HG03039 (cell line): ENCODE results near the gene NOCT.
"Not testable (repeated sequence)": the region's sequence is repeated elsewhere in the genome, so short reads cannot be mapped to it uniquely, and the experiment has no call there.

Source experiments
- ATAC-seq: cut with Tn5 transposase; IDR thresholded peaks from one replicate; pipeline ENCODE4 v1.9.1; 2021; ENCODE audit warnings: mild to moderate bottlenecking, moderate library complexity; ENCODE audit not compliant: unreplicated experiment

The NOCT gene

DNA sequence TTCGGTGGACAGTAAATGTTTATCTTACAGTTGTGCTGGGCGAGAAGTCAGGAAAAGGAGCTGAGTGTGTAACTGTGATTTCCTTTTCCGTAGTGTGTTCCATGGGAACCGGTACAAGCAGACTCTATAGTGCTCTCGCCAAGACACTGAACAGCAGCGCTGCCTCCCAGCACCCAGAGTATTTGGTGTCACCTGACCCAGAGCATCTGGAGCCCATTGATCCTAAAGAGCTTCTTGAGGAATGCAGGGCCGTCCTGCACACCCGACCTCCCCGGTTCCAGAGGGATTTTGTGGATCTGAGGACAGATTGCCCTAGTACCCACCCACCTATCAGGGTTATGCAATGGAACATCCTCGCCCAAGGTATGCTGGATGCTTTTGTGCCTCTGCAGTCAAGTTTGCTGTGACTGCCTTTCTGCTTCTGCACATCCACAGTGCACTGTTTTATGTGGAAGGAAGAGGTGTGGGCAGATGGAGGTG, 27.4 kb downstream of the NOCT start:
- no peak for ATAC-seq

DNA sequence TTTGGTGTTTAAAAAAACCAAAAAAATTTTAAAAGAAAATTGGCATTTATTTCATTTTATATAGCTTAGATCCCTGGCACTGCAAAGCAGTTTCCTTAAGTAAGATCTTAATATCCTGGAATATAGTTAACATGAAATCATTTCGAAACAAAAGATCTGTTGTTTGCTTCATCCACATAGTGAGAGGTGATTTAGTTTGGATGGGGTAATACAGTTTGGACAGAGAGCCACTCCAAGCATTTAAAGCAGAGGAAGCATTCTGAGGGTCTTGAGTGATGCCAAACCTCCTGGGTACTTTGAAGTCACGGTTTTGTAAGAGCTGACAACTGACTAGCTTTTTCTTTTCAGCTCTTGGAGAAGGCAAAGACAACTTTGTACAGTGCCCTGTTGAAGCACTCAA, 28.7 kb downstream of the NOCT start:
- ATAC-seq: no peak

DNA sequence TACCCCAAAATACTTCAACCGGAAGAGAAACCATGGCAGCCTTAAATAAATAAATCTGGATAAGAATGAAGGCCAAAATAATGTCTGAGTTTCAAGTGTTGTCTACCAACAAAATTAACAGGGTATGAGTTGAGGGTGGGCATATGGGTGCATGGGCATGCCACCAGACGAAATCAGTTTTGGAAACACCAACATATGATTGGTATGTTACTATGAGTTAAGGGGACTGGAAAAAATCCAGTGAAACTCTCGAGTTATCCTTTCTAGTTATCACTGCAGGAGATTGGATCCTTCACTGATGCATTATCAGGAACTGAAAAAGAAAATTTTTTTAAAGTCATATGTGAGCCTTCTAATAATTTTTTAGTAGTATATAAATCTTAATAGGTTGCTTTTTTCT, 32.4 kb downstream of the NOCT start:
- no peak for ATAC-seq

DNA sequence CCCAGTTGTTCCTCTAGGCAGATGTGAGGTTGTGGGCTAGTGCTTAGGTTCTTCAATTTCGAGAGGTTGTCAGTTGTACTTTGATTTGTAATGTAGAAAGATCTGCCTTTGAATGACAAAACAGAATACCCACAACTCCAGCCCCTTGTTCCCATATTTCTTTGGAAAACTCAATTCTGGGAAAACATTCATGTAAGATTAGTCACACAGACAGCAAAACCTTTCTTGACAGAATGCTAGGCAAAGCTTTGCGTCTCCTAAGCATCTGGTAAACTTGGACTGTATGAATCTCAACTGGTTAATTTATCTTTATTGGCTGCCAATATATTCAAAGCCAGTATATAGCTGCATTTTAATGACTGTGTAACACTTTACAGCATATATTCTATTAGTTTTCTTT, 34.9 kb downstream of the NOCT start:
- ATAC-seq: no peak

DNA sequence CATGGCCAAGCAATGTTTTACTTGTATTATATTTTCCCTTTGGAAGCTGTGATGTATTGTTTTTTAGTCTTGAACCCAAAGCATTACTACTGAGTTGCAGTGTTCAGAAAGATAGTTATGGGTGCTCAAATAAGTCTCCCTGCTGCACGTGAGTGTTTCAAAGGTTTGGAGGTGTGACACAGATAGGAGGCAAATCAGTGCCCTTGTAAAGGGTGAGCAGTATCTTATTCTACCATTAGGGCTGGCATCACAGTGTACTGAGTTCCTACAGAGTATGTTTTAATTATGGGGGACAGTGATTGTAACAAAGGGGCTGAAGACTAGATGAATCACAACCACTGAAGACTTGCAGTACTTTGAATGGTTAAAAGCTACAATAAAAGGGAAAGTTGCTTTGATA, 38.3 kb downstream of the NOCT start:
- ATAC-seq: no peak

DNA sequence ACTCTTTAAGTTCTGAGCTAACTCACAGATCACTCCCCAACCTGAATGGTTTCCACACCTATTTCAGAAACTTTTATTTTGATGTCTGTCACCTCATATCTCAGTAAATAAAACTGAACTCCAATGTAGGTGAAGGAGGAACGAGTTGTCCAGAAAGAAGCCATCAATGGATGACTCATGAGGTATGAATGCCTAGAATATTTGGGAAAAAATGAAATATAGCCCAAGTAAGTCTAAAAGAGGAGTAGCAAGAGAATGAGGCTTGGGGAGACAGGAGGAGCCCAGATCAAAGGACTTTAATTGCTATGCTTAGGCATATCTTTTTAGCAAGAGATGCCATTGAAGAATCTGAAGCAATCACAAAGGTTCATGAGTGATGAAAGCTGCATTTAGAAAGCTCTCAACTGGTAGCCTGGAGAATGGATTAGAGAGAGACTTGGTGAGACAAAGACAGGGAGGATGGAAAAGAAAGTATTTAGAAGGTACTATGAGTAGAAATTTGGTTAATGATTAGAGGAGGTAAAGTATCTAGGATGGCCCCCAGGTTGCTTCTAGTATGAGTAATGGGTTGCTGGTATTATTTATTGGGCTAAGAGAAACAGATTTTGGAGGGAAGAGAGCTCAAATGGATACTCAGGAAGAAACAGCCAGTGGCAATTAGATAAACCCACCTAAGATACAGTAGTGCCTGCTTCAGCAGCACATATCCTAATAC, 39.4 kb downstream of the NOCT start:
- ATAC-seq: no peak

DNA sequence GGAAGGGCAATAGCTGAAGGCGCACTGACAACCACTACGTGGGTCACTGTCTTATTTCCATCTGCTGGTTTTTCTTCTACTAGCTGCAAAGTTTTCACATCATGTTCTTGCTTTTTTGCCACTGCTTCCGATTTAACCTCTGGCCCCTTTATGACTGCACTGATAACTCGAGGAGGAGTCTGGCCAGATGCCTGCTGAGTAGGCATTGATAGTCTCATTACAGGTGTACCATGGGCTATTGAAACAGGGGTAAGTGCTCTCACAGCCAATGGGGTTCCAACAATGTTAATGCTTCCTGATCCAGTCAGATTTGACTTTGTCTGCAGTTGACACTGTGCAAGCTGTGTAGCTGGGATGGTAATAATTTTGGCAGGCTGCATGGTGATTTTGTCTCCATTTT, 43.4 kb downstream of the NOCT start:
- not testable (repeated sequence) for ATAC-seq

DNA sequence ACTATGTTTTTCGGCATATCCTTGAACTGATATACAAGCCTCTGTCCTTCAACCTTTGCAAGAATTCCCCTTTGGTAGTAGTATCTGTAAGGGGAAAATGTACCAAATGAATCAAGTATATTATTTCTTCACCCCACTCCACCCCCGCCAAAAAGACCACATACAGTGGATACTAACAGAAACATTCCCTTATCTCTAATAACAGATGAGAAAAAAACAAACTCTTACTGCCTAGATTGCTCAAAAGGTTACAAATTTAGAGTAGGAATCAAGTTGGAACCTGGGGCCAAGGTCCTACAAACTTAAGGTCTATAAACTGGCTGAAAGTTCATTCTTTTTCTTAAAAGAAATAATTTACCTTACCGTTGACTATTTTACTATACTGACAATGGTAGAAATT, 45.0 kb downstream of the NOCT start:
- ATAC-seq: no peak

DNA sequence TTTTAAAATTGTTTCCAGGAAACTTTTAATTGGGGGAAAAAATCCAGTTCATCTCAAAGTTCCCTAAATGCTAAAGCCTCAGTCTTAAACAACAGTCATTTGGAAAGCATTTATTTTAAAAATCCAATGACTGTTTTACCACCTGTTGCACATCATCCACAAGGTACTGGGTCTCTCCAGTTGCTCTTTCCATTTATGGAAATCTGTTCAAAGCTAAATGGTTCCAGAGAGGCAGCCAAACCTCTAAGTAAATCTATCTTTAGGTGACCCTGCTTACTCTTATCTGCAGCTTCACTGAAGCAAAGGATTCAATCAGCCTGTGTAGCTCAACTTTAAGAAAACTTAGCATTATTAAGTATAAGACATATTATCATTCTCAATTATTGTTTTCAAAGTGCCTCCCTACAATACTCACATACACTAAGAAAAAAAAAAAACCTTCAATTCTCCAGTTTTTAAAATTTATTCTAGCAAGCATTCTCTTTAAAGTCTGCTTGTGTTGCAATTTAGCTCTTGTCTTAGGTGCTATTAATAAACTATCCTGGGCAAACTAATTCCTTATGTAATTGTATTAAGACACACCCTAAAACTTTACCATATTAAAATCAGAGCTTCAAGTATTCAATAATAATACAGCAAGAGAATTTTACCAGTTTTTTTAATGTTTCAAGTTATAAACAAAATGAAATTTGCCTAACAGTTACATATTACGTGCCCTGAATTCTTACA, 60.6 kb downstream of the NOCT start:
- ATAC-seq: no peak

DNA sequence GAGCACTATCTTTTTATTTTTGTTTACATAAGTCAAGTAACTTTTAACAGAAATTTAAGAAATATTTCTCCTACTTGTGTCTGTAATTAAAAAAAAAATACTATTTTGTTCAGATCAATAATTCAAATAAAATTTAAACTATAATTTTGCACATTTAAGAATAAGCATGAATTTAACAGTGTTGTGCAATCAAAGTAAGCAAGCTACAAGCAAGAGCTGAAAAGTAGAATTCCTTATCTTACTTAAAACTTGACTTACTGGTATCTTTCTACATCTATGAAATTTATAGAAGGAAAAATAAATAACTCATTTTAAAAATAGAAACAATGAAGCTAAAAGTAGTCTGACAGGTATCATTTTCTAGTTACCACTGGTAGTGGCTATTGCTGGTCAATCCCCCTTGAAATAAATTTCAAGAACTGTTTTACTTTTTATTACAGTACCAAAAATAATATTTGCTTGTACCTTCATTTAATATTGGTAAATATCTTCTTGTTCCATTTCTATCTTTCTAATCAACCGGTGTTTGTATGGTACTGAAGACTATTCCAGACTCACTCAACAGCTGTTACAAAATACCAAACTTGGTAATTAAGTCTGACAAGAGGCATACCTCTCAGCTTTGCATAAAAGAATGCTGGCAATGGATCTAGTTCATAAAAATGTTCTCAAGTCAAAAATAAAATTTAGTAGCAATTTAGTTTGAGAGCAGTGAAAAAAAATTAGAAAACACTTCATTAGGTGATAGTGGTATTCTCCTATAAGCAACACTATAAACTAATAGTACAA, 62.2 kb downstream of the NOCT start:
- no peak for ATAC-seq

DNA sequence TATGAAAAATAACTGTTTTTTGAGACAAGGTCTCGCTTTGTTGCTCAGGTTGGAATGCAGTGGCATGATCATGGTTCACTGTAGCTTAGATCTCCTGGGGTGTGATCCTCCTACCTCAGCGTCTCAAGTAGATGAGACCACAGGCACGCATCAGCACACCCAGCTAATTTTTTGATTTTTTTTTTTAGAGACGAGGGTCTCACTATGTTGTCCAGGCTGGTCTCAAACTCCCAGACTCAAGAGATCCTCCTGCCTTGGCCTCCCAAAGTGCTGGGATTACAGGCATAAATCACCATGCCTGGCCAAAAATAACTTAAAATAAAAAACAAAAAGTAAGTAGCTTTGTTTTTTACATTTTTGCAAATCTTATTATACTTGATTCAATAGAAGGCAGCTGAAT, 63.3 kb downstream of the NOCT start:
- ATAC-seq: no peak

DNA sequence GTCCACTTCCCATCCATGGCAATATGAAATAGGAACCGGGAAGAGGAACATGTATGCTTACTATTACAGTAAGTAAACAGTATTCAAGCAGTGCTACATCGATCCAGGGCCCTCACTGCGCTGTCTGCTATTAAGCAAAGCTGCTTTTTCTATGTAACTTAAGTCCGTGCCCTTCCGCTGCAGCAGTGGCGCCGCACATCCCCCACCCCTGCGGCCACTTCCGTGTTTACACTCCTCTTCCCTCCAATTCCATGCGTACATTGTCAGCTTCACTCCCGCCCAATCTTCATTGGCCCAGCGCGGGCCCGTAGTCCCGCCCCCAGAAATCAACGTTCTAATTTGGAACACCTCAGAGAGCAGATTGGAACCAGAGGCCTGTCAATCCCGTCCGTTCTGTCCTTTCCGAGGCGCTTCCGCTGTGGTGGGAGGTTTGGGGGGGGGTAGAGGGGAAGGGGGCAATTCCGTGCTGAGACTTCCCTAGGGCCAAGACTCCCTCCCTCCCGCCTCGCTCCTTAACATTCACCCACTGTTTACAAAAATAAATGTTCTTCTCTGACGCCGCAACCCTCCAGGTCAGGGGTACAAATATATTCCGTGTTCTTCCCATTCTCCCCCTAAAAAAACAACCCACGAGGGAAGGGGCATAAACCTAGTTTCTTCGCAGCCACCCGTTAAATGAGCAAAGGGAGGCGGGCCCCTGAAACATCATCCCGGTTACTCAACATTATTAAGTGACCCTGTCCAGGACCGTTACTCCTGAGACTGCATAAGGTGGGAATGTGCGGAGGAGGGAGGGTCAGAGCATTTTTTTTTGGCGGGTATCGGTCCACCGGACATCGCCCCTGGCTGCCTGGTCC, 67.4 kb downstream of the NOCT start:
- peak; percentile 86 for ATAC-seq

DNA sequence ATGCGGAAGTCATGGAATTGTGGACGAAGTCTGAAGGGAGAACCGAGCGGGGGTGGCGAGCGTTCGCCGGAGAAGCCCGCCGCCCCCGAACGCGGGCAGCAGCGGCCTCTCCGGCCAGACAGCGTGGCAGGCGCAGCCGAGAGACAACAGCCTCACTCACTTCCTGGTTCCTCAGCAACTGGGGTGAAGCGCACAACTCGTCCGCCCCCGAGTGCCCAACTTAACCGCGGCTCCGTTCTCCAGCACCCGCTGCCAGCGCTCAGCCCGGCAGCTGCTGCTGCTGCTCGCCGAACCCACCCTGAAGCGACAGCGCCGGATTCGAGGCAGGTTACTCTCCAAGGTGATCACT, 68.0 kb downstream of the NOCT start:
- peak; percentile 20 for ATAC-seq

DNA sequence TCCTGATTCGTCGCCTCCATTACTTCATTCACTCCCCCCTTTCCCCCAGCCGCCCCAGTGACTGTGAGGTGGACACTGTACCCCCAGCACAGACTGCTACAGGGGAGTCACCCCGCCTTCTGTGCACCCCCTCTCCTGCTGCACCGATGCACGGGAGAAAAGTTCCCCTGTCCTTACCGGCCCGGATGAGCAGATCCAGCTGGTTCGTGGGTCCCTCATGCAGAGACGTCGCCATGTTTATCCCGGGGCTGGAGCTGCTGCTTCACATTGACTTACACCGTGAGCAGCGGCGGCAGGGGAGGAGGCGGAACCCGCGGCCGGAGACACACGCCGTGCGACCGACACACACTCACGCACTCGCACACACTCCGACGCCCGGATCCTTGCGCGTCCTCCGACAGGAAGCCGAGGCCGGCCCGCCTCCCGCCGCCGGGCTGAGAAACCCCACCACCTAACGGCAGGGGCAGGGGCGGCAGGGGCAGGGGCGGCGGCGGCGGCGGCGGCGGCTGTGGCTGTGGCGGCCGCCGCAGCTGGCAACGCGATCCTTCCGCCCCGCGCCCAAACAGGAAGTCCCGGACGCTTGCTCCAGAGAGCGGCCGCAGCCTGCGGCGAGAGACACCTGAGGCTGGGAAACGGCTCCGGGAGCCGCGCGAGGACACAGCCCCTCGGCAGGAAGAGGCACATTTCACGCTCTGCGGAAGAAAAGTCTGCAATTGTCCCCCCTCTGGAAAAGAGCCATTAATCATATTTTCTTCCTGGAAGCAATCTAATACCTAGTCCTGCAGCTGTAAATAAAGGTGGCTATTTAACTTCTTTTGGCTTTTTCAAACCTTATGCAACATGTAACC, 68.6 kb downstream of the NOCT start:
- ATAC-seq: peak; percentile 45

DNA sequence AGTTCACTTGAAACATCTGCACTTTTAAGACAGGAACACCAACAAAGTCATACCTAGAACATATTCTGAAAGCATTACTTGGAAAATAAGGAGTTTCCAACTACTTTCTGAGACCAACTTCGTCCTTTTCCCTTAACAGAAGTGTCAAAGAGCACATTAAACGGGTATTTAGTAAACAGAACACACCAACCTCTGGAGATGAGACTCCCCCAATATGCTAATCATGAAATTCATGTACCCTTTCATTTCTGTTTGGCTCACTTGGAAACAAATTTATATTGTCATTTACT, 69.2 kb downstream of the NOCT start:
- no peak for ATAC-seq

DNA sequence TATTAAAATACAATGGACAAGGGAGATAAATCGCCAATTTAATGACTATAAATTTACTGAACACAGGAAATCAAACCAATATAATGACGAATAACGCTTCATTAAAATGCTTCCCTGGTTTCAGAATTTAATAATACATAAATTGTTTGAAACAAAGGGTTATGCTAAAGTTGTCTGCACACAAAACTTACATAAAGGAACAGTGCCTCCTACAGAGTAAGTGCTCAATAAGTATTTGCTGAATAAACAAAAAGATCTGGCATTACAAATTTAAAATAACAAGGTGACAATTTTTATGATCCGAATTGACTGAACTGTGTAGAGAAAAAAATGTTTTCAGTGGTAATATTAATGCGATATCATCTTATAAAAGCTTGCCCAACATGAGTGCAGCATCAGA, 69.6 kb downstream of the NOCT start:
- ATAC-seq: no peak

DNA sequence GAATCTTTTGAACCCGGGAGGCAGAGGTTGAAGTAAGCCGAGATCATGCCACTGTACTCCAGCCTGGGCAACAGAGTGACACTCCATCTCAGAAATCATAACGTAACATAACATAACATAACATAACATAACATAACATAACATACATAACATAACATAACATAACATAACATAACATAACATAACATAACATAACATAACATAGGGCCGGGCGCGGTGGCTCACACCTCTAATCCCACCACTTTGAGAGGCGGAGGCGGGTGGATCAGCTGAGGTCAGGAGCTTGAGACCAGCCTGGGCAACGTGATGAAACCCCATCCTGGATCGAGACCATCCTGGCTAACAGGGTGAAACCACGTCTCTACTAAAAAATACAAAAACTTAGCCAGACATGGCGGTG, 76.7 kb downstream of the NOCT start:
- no peak for ATAC-seq
